ENCODE measurements around the gene LBX1. TPM values are rescaled to one million over a fixed set of nuclear protein-coding genes. Genes with fewer than 3 reads are reported as not detected.

LBX1 gene
- total RNA-seq, 4 donors from 2014 or later = not detected

Other genes with a start within 250 kb of the LBX1 start
- 10 to 100 TPM; 54.2 to 89.1 (median 62.7) TPM for gene MRPL43, start 242.0 kb downstream of the LBX1 start, total RNA-seq
- 1 to 10 TPM; 7.6 to 9.0 (median 8.1) TPM for gene TWNK, start 241.9 kb downstream of the LBX1 start, total RNA-seq
- 10 to 100 TPM; 51.9 to 88.8 (median 61.2) TPM for gene LZTS2, start 229.7 kb downstream of the LBX1 start, total RNA-seq
- gene PDZD7, start 198.3 kb downstream of the LBX1 start, total RNA-seq = 1 to 10 TPM; 1.2 to 6.0 (median 1.8) TPM
- 100 to 1,000 TPM in 1 of 4 donors, 10 to 100 TPM in 3; 57.6 to 296 (median 74.3) TPM for gene SFXN3, start 198.2 kb downstream of the LBX1 start, total RNA-seq
- 1 to 10 TPM; 1.6 to 4.2 (median 2.5) TPM for gene KAZALD1, start 167.5 kb downstream of the LBX1 start, total RNA-seq
- gene TLX1, start 98.2 kb downstream of the LBX1 start, total RNA-seq = not detected
- 10 to 100 TPM; 17.4 to 20.6 (median 18.5) TPM for gene BTRC, start 124.7 kb upstream of the LBX1 start, total RNA-seq